Stimulated activated CD8-positive, alpha-beta memory T cell treated with anti-CD3 and anti-CD28 coated beads, Interleukin-7, amount 100 ng/mL, for 48 hours (primary cell): Measurements from ENCODE around the gene CEP170B.
"Not testable (repeated sequence)": the region's sequence is repeated elsewhere in the genome, so short reads cannot be mapped to it uniquely, and the experiment has no call there.

ENCODE experiments used
- DNase-seq, 2 donors: peaks; one replicate each; pipeline ENCODE4 v3.0.0-alpha.2; 2020; ENCODE audit warnings: low read depth in 1 of 2; ENCODE audit errors: extremely low read depth in 1 of 2

CEP170B gene

GRCh38 chr14:104888489-104889374 is 23.7 kb downstream of the CEP170B start:
- no peak for DNase-seq

GRCh38 chr14:104889375-104889757 is 24.3 kb downstream of the CEP170B start:
- DNase-seq, result no peak

DNA sequence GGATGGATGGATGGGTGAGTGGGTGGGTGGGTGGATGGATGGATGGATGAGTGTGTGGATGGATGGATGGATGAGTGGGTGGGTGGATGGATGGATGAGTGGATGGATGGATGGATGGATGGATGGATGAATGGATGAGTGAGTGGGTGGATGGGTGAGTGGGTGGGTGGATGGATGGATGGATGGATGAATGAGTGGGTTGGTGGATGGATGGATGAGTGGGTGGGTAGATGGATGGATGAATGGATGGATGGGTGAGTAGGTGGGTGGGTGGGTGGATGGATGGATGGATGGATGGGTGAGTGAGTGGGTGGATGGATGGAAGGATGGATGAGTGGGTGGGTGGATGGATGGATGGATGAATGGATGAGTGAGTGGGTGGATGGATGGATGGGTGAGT is 25.2 kb downstream of the CEP170B start:
- DNase-seq, result not testable (repeated sequence)

- no peak for DNase-seq
These were observed 26.1 kb downstream of the CEP170B start for GRCh38 chr14:104891121-104891551.

DNA sequence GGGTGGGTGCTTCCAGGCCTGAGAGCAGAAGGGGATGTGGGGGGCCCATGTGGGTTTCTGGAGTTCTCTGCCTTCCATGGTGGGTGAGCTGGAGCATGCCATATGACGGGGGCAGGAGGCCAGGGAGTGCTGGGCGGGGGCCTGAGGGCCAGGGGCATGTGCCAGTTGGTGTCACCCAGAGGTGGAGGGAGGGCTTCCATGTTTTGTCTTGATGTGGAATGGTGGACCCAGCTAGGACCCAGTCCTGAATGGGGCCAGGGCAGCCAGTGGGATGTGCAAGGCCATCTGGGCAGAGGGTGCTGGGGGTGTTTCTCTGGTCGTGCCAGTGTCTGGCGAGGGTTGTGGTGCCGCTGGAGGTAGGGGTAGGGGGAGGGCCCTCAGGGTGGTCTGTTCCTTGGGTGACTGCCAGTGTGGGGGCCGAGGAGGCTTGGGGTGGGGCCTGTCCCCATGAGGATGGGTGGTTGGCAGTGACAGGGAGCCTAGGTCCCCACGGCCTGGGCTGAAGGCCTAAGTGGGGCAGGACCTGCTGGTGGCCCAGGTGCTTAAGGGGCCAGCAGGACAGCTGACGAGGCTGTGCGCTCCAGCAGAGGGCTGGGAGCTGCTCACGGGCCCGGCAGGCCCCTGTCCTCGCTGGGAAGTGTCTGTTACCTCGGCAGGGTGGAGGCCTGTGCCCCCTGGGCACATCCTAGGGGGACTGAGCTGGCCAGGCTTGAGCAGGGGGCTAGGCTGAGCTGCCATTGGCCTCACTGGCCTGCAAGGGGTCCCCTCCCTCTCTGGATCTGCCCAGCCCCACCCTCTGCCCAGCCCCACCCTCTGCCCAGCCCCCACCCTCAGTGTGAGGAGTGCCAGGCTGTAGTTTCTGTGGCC is 26.8 kb downstream of the CEP170B start:
- DNase-seq, result no peak

- no peak for DNase-seq
These were observed 27.7 kb downstream of the CEP170B start for GRCh38 chr14:104892531-104893434.

GRCh38 chr14:104893435-104894207 is 28.6 kb downstream of the CEP170B start:
- DNase-seq, result no peak

GRCh38 chr14:104894331-104895206 is 29.5 kb downstream of the CEP170B start:
- DNase-seq, result no peak

GRCh38 chr14:104895207-104895785 is 30.2 kb downstream of the CEP170B start:
- DNase-seq, result no peak

DNA sequence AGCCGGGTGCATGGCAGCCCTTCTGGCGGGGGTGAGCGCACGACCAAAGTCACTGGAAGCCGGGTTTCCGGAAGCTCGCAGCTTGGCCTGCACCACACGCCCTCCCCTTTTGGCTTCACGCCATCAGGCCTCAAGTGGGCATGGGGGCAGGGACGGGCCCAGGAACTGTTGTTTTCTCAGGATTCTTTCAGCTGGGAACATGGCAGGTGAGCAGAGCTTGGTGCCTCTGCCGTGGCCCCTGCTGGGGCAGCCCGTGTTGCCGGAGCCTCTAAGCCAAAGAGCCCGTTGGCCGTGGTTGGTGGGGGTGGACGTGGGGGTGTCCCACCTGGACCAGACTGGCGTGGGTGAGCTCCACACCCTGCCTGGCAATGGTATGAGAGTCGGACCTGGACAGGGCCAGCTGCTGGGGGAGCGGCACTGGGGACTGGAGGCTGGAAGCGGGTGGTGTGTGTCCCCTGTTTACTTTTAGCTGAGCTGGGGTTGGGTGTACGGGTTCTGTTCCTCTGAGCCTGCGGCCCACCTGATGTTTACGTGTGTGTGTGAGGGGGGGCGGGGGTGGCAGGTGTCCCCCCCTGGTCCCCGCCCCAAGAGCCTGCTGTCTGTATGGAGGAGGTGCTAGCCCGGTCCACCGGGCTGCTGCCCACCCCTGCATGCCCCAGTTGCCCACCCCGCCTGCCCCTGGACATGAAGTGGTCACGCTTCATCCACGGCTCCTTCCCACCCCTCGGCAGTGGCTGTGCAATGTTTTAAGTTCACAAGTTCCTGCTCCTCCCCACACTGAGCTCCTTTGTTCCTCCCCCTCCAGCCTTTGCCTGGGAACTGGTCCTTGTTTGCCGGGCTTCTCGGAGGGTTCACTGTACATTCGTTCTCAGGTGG is 31.0 kb downstream of the CEP170B start:
- no peak for DNase-seq

DNA sequence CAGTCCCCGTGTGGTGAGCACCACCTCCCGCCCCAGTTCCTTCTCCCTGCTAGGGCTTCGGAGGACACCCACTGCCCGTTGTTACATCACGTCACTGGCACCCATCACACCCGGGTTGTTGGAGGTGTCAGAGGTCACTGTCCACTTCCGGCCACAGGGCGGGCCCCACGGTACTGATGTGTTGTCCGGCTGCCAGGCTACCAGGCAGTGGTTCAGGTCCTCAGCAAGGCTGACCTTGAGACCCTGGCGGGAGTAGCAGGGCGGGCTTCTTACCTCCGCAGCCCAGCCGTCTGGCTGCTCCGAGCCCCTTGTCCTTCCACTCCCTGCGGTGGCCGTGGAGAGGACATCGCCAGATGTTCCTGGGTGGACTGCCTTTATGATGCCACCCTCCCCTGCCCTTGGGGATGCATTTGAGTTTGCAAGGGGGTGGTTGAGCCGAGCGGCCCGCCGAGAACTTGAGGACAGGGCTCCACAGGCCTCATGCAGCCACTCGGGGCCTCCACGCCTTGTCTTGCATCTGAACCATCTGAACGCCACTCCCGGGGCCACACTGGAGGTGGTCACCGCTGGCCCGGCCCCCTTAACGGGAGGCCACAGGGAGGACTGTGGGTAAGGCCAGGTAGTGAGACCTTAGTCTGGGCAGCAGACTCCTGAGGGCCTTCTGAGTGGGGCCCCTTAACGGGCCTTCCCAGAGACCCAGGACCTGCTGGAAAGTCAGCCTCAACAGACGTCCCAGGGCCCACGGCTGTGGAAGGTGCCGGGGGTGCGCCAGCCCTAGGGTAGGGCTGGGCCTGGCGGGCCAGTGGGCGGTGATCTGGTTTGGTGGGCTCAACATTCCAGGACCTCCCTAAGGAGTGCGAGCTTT is 32.5 kb downstream of the CEP170B start:
- no peak for DNase-seq

GRCh38 chr14:104898195-104898558 is 33.1 kb downstream of the CEP170B start:
- no peak for DNase-seq

GRCh38 chr14:104898870-104899510 is 33.9 kb downstream of the CEP170B start:
- DNase-seq, result no peak

GRCh38 chr14:104899781-104900180 is 34.7 kb downstream of the CEP170B start:
- no peak for DNase-seq

DNA sequence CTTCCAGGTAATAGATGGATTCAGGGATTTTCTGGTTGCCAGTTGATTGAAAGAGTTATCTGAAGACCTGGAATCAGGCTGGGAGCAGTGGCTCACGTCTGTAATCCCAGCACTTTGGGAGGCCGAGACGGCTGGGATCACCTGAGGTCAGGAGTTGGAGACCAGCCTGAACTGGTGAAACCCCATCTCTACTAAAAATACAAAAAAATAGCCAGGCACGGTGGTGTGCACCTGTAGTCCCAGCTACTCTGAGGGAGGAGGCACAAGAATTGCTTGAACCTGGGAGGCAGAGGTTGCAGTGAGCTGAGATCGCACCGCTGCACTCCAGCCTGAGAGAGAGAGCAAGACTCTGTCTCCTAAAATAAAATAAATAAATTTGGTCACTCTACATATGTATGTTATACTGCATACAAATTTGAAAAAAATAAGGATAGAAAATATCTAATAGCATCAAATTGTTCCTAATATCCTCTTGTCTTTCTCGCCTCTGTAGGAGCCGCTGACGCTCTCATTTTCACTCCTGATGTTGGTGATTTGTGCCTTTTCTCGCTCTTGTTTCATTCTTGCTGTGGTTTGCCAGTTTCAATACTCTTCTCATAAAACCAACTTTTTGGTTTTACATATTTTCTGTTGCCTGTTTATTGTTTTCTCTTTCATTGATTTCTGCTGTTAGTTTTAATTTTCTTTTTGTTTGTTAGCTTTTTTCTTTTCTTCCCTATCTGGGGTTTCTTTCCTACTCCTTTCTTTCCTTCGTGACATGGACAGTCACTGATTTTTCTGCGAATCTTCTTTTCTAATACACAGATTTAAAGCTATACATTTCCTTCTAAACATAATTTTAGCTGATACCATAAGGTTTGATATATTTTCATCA is 35.8 kb downstream of the CEP170B start:
- no peak for DNase-seq
